GM21619 (cell line): Measurements from ENCODE around the gene NEURL1B.

Source experiments
- ATAC-seq: cut with Tn5 transposase; IDR thresholded peaks from one replicate; pipeline ENCODE4 v1.9.1; 2021; ENCODE audit not compliant: unreplicated experiment

The NEURL1B gene

GRCh38 chr5:172633403-172633970 is 7.6 kb upstream of the NEURL1B start:
- ATAC-seq: no peak

DNA sequence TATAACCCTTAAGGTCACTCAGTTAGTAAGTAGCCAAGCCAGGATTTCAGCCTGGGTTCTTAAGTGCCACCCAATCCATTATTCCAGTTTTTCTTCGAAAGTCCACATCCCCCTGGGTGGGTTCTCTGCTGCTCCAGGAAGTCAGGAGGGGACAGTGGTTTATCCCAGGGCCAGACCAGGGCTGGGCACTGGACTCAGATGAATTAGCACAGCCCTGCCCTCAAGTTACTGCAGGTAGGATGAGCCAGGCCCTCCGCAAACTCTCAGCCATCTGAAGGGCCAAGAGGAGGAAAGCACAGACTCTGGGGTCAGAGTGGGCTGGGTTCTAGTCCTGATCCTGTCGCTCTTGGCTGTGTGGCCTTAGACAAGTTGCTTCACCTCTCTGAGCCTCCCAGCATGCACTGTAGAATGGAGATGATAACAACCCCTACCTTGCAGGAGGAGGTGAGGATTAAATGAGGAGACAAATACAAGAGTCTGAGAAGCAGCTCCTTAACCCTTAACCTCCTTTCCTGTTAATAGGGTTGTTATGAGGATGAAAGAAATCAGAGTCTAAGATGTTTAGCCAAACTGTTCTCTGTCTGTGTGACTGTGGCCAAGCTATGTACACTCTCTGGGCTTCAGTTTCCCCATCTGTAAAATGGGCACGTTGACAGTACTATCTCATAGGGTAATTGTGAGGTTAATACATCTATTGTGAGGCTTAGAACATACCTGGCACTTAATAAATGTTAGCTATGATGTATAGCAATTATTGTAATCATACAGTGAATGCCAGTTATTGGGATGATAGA is 6.8 kb upstream of the NEURL1B start:
- ATAC-seq: no peak

GRCh38 chr5:172635038-172635437 is 6.0 kb upstream of the NEURL1B start:
- no peak for ATAC-seq

DNA sequence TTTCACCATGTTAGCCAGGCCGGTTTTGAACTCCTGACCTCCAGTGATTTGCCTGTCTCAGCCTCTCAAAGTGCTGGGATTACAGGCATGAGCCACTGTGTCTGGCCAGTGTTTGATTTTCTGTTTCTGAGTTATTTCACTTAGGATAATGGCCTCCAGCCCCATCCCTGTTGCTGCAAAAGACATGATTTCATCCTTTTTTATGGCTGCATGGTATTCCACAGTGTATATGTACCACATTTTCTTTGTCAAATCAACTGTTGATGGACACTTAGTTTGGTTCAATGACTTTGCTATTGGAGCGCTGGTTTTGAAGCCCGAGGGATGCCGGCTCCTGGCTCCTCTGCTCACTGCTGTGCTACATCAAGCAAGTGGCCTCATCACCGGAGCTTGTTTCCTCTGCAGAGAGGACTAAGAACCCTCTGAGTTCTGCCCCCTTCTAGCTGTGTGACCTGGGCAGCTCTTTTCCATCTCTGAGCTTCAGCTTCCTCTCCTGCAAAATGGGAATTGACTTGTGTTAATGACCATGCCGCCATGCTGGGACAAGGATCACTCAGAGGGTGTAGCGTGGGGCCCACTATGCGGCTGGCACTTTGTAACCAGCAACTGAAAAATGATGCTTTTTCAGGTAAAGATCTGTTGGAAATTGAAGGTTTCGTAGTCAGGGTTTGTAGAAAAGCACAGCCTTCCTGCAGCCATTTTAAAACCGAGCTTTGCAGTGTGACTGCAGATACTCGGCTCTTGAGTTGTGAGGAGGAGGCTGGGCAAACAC is 4.6 kb upstream of the NEURL1B start:
- no peak for ATAC-seq

DNA sequence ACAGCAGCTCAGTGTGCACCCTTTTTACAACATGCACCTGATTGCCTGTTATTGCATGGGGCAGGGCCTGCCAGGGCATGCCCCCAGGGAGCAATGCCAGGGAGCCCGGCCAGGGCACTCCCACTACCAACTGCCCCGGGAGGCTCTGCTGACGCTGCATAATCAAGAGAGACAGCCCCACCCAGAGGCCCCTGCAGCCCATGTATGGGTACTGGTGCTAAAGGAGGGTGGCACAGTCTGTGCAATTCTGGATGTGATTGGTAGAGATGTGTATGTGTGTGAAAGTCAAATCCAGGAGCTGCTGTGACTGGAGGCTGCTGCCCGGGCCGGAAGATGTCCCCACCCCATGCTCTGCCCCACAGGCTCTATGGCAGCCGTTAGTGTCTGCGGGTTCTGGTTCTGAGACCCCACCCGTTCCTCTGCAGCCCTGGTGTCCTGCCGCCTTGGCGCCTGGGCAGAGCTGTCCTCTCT is 3.9 kb upstream of the NEURL1B start:
- ATAC-seq: no peak

DNA sequence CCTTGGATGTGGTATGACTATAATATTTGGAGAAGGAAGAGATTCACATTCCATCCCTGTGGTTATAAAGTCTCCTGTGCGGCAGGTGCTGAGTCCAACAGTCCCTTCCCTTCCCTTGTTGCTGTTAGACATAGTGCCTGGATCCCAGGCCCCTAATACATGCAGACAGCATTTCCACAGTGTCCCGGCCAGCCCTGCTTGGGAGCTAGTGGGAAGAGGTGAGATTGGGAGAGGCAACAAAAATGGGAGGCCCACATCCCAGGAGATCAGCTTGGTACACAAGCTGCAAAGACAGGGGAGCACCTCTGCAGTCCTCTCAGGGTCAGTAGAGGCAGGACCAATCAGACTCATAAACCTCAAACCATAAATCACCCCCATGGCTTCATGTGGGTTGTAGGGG is 3.3 kb upstream of the NEURL1B start:
- no peak for ATAC-seq

DNA sequence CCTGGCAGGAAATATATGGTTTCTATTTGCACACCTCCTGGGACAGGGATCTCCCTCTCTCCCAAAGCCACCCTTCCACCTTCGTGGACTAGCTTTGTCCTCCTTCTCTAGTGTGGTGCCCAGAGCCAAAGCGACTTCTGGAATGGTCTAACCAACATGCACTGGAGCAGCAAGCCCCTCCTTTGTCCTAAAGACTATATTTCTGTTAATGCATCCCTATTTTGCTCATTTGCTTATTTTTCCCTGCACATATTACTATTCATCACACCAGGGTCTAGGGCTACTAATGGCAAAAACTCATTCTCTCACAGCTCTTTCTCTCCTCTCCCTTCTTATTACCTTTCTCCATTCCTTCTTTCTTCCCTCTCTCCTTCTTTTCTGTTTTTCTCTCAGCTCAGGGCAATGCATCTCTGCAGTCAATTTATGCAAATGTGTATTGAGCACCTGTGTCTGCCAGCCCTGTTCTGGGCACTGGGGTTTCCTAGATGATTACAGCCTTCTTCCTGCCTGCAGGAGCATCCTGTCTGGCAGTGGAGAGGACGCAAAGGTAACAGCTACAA is 2.8 kb upstream of the NEURL1B start:
- no peak for ATAC-seq

- ATAC-seq: no peak
Observed at GRCh38 chr5:172640139-172640538, 924 bp upstream of the NEURL1B start.

GRCh38 chr5:172641359-172642050 is 442 bp downstream of the NEURL1B start:
- ATAC-seq: no peak

GRCh38 chr5:172642051-172642409 is 967 bp downstream of the NEURL1B start:
- ATAC-seq: no peak

- no peak for ATAC-seq
Observed at GRCh38 chr5:172642486-172642885, 1.4 kb downstream of the NEURL1B start.

DNA sequence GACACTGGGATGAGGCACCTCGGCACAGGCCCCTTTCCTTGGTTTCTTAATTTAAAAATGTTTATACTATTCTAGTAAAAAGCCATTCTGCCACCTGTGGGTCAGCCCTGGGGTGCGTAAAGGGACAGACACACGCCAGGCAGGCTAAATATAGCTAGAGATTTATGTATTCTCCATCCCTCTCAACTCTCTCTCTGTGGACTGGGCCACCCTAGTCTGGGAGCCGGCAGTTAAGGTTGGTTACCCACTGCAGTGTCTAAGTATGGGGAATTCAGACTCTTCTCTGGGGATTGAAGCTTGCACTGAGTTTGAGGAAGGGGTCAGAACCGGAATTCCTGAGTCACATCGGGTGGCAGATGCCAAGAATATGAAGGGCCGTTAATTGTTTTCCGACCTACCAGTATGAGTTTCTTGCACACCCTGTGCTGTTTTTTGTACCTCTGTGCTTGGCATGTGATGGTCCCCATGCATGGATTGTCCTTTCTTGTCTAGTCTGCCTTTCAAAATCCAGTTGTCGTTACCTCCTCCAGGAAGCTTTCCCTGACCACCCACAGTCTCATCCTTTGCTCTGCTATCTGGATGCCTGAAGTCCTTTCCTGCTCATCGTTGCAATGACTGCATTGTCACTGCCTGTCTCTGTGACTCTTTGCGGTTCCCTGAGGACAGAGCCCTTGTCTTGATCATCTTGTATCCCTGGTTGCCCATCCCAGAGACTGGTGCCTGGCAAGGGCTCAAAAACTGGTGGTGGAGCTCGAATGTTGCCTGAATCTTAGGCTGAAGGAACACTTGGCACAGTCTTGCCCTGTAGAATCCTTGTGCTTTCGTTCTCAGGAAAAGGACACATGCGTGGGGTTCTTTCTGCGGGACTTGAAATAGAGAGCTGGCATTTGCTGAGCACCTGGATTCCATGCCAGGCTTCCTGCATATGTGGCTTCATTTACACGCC is 2.1 kb downstream of the NEURL1B start:
- ATAC-seq: no peak

DNA sequence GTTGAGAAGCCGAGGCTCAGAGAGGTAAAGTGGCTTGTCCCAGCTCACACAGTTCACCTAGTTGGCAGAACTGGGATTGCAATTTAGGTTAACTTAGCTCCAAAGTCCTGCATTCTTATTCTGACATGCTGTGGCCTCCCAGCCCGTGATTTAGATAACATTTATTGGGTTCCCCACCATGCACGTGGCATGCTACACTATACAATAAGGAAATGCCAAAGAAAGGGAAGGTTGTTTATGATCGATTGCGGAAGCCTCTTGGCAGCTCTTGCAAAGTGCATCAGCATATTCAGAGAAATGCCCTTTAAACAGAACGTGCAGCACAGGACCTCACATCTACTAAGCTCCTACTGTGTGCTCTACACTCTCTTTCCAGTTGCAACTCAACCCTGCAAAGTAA is 3.2 kb downstream of the NEURL1B start:
- ATAC-seq: no peak

DNA sequence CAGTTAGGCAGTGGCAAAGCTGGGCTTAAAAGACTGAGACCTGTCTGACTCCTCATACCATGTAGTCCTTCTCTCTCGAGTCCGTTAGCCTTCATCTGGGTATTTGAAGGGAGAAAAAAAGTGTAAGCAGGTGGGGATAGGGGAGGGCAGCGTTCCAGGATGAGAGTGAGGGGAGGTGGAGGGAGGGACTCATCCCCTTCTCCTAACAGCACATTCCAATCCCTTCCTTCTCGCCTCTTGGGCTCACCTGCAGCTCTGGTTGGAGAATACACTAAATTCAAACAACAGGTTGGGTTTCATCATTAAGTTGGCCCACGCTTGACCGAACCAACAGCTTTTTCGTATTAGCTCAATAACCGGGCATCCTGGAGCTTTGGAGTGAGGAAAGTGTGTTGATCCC is 3.6 kb downstream of the NEURL1B start:
- ATAC-seq: no peak

DNA sequence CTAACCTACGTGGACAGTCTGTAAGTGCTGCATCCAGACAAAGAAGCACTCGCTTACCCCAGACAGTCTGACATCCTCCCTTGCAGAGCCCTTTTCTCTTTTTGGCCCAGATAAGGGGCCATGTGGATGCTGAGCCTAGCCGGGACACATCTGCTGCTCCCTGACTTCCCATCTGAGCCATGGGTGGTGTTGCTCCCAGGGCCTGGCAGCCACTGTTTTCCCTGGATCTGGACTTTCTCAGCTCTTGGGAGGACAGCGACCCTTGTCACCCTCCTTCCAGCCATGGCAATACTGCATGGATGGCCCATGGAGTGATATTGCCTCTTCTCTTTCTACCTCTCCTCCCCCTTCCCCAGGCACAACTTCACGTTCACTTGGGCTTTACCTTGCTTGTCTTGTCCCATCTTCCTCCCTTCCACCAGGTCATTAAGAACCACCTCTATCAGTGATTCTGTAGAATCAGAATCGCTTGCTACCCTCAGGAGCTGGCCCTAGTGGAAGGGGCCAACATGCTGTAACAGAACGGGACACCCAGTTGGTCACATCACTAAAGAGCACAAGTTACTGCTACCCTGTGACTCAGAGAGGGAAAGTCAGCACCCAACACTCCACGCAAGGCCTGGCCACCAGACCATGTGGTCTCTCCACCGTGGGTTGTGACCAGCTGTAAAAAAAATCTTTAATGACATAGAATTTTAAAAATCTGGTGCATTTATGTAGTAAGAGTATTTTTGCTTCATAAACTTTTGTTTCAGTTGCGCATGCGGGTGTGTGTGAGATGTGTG is 4.4 kb downstream of the NEURL1B start:
- no peak for ATAC-seq

GRCh38 chr5:172646716-172647285 is 5.7 kb downstream of the NEURL1B start:
- no peak for ATAC-seq

GRCh38 chr5:172647352-172648012 is 6.4 kb downstream of the NEURL1B start:
- ATAC-seq: no peak

- ATAC-seq: no peak
Observed at GRCh38 chr5:172648013-172648381, 6.9 kb downstream of the NEURL1B start.
